ENCODE results near the gene MTSS2.

DNA sequence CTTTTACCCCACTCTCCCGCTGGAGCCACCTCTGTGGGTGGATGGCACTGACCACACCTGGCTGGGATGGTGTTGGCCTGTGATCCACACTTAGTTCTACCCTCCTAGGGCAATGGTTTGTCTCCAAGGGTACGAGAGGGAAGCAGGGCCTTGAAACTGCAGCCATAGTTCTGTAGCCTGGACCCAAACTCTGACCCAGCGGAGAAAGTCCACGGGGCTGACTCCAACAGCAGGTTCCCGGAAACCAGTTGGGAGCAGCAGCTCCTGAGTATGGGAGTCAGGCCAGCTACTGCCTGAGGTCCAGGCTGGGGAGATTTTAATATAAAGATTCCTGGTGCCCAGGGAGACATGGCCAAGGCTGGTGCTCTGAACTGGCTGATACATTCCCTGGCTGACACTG, 23.6 kb upstream of the MTSS2 start:
- TF ChIP-seq CTCF (IDR thresholded peaks at IDR 0.05; ENCODE audit: insufficient read depth, low read depth, low read length) (no peak), EZH2 (IDR thresholded peaks at IDR 0.05; ENCODE audit: insufficient read depth, low read length) (no peak)
